ENCODE data around the gene TMEM39B.

DNA sequence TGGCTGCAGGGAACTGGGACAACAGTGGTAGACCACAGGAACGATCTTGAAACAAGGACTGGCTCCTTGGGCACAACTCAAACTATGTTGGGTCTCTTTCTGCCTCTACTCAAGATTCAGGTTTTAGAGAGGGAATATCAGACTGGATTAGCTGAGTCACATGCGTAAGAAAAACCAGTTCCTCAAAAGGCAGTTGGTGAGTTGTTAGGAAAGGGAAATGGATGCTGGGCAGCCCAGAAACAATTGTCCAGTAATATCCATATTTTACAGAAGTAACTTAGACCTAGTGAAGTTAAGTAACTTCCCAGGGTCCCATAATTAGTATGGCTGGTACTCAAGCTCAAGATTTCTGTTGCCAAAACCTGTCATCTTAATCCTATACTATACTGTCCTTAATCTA lies 27.0 kb upstream of the TMEM39B start:
- TF ChIP-seq, protein P1, sequence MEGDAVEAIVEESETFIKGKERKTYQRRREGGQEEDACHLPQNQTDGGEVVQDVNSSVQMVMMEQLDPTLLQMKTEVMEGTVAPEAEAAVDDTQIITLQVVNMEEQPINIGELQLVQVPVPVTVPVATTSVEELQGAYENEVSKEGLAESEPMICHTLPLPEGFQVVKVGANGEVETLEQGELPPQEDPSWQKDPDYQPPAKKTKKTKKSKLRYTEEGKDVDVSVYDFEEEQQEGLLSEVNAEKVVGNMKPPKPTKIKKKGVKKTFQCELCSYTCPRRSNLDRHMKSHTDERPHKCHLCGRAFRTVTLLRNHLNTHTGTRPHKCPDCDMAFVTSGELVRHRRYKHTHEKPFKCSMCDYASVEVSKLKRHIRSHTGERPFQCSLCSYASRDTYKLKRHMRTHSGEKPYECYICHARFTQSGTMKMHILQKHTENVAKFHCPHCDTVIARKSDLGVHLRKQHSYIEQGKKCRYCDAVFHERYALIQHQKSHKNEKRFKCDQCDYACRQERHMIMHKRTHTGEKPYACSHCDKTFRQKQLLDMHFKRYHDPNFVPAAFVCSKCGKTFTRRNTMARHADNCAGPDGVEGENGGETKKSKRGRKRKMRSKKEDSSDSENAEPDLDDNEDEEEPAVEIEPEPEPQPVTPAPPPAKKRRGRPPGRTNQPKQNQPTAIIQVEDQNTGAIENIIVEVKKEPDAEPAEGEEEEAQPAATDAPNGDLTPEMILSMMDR (IDR thresholded peaks at IDR 0.05): no peak
- TF ChIP-seq POLR2A (IDR thresholded peaks at IDR 0.05): no peak

Measured in uterus (tissue), 2 donors.